ENCODE results near the gene SPRR5. TPM values are rescaled to one million over a fixed set of nuclear protein-coding genes. Genes with fewer than 3 reads are reported as not detected.

The SPRR5 gene
- total RNA-seq, 1 experiment from 2014 or later = not detected

DNA sequence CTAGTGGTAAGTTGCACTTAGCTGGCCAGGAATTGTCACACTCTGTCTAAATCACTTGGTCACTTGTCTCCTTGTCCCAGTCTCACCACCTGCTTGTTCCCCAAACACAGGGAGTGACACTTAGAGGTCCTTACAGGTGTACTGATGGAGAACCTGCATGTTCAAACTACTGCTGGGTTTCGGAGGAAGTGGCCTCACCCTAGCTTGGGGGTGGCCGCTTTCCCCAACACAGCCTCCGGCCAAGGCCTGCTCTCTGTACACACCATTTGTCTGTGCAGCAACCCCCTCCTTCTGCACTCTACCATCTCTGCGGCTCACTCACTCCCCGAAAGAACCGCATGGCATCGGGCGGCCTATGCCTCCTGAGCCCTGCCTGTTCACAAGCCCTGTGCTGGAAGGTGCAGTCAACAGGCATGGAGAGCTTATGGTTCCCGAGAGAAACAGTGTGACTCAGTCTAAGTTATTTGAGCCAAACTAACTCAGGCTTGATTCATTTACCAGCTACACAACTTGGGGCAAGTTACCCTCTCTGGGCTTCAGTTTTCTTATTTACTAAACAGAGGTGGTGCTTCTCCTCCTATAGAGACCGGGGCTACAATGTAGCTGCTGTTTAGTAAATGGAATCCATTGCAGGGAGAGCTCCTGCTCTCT is 12.9 kb downstream of the SPRR5 start:
- no peak overlapping the region for H3K27ac ChIP-seq (ENCODE audit: low read depth, low read length, poor library complexity, severe bottlenecking)
- intact Hi-C loops (cut with micrococcal nuclease; ENCODE audit: unreplicated experiment) = no loop called here
- no peaks in the 10 kb centered on the region for H3K36me3 ChIP-seq (ENCODE audit: insufficient read depth, low read length, poor library complexity, severe bottlenecking)
- no TSS peak for BruUV-seq (replicated peaks)
- H3K4me3 ChIP-seq (ENCODE audit: low read depth, low read length, poor library complexity, severe bottlenecking) = no peak overlapping the region
- no peak for DNase-seq (ENCODE audit: low spot score)
- POLR2A ChIA-PET (ENCODE audit: low non-redundant PET) = no interaction called here
- TF ChIP-seq, protein P1, sequence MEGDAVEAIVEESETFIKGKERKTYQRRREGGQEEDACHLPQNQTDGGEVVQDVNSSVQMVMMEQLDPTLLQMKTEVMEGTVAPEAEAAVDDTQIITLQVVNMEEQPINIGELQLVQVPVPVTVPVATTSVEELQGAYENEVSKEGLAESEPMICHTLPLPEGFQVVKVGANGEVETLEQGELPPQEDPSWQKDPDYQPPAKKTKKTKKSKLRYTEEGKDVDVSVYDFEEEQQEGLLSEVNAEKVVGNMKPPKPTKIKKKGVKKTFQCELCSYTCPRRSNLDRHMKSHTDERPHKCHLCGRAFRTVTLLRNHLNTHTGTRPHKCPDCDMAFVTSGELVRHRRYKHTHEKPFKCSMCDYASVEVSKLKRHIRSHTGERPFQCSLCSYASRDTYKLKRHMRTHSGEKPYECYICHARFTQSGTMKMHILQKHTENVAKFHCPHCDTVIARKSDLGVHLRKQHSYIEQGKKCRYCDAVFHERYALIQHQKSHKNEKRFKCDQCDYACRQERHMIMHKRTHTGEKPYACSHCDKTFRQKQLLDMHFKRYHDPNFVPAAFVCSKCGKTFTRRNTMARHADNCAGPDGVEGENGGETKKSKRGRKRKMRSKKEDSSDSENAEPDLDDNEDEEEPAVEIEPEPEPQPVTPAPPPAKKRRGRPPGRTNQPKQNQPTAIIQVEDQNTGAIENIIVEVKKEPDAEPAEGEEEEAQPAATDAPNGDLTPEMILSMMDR (conservative IDR thresholded peaks at IDR 0.05; ENCODE audit: low read depth, low read length) = no peak
- TF ChIP-seq EZH2 (IDR thresholded peaks at IDR 0.05; ENCODE audit: borderline replicate concordance, low read depth, low read length, poor library complexity, severe bottlenecking) = no peak
- H3K9me3 ChIP-seq (ENCODE audit: low read depth, low read length, poor library complexity, severe bottlenecking) = no peaks in the 10 kb centered on the region
- CTCF ChIA-PET = no interaction called here
- peaks cover under 1% of the 10 kb centered on the region for H3K27me3 ChIP-seq (replicated peaks; ENCODE audit: insufficient read depth, low read depth, low read length, poor library complexity)
- H3K4me1 ChIP-seq (ENCODE audit: insufficient read depth, low read length, poor library complexity, severe bottlenecking) = no peaks in the 10 kb centered on the region

DNA sequence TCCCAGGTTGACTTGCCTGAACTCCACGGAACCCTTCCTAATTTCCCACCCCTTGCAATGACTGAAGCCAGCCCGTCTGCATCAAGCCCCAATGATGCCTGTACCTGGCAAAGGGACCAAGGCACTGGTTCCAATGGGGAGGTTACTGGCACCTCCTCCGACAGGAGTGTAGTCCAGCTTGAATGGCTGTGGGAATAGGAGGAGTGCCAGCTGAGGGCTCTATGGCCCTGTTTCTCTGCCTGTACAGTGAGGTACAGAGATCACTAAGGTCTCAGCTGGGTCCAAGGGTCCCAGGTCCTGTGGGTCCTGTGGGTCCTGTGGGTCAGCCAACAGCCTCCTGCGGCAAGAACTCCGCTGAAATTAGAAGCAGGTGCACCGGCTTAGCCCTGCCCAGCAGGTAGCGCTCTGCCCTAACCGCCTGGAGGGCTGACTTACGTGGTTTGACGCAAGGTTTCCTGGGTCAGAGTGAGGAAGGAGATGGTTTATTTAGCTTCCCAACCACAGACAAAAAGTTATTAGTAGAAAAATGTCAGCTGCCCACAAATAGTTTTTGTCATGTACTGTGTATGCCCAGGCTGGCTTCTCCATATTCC is 13.5 kb downstream of the SPRR5 start:
- Histone ChIP-seq H3K4me1 (ENCODE audit: insufficient read depth, low read length, poor library complexity, severe bottlenecking) (no peaks in the 10 kb centered on the region), H3K9me3 (ENCODE audit: low read depth, low read length, poor library complexity, severe bottlenecking) (no peaks in the 10 kb centered on the region), H3K4me3 (ENCODE audit: low read depth, low read length, poor library complexity, severe bottlenecking) (no peak overlapping the region), H3K36me3 (ENCODE audit: insufficient read depth, low read length, poor library complexity, severe bottlenecking) (no peaks in the 10 kb centered on the region), H3K27me3 (replicated peaks; ENCODE audit: insufficient read depth, low read depth, low read length, poor library complexity) (peaks cover 4% of the 10 kb centered on the region), H3K27ac (ENCODE audit: low read depth, low read length, poor library complexity, severe bottlenecking) (no peak overlapping the region)
- DNase-seq (ENCODE audit: low spot score) = no peak
- intact Hi-C loops (cut with micrococcal nuclease; ENCODE audit: unreplicated experiment) = no loop called here
- ChIA-PET CTCF (no interaction called here), POLR2A (ENCODE audit: low non-redundant PET) (no interaction called here)
- TF ChIP-seq, protein P1 (conservative IDR thresholded peaks at IDR 0.05; ENCODE audit: low read depth, low read length) = no peak
- TF ChIP-seq EZH2 (IDR thresholded peaks at IDR 0.05; ENCODE audit: borderline replicate concordance, low read depth, low read length, poor library complexity, severe bottlenecking) = no peak
- BruUV-seq (replicated peaks) = no TSS peak

DNA sequence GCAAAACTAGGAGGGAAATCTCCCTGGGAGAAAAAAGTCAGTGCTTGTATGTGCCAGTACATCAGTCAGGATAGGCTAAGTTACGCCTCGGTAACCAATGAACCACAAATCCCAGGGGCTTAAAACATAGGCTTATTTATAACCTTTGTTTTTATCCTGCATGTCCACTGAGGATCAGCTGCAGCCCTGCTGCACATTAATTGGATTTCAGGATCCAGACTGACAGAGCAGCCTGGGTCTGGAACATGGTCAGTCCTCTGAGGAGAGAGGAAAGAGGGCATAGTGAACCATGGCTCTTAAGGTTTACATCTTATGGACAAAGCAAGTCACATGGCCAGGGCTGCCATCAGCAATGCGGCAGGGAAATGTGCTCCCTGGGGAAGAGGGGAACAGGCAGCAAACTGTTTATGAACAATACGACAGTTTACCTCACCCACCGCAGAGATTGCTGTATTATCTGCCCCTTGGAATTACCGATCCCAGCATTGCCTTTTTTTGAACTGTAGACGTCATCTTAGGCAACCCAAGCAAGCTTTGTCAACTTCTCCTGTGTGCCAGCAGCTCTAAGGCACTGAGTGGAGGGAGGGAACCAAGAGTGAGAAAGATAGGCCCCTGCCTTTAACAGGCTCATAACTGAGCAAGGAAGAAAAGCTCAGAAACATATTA is 14.4 kb downstream of the SPRR5 start:
- H3K27me3 ChIP-seq (replicated peaks; ENCODE audit: insufficient read depth, low read depth, low read length, poor library complexity) = peaks cover 4% of the 10 kb centered on the region
- no peaks in the 10 kb centered on the region for H3K4me1 ChIP-seq (ENCODE audit: insufficient read depth, low read length, poor library complexity, severe bottlenecking)
- no peak for TF ChIP-seq EZH2 (IDR thresholded peaks at IDR 0.05; ENCODE audit: borderline replicate concordance, low read depth, low read length, poor library complexity, severe bottlenecking)
- TF ChIP-seq, protein P1 (conservative IDR thresholded peaks at IDR 0.05; ENCODE audit: low read depth, low read length) = no peak
- H3K27ac ChIP-seq (ENCODE audit: low read depth, low read length, poor library complexity, severe bottlenecking) = no peak overlapping the region
- ChIA-PET CTCF (no interaction called here), POLR2A (ENCODE audit: low non-redundant PET) (no interaction called here)
- DNase-seq (ENCODE audit: low spot score) = no peak
- no peak overlapping the region for H3K4me3 ChIP-seq (ENCODE audit: low read depth, low read length, poor library complexity, severe bottlenecking)
- H3K36me3 ChIP-seq (ENCODE audit: insufficient read depth, low read length, poor library complexity, severe bottlenecking) = no peaks in the 10 kb centered on the region
- no peaks in the 10 kb centered on the region for H3K9me3 ChIP-seq (ENCODE audit: low read depth, low read length, poor library complexity, severe bottlenecking)
- intact Hi-C loops (cut with micrococcal nuclease; ENCODE audit: unreplicated experiment) = no loop called here
- BruUV-seq (replicated peaks) = no TSS peak

Measured in A673 (cell line).